GM19193 (cell line): ENCODE data around the gene DNAJC16.

Experiments
- POLR2A ChIP-seq: IDR thresholded peaks from 4 replicates; pipeline ENCODE4 v1.6.1; 2011; ENCODE audit not compliant: insufficient read depth, insufficient read length; ENCODE audit errors: extremely low read depth

Gene DNAJC16

DNA sequence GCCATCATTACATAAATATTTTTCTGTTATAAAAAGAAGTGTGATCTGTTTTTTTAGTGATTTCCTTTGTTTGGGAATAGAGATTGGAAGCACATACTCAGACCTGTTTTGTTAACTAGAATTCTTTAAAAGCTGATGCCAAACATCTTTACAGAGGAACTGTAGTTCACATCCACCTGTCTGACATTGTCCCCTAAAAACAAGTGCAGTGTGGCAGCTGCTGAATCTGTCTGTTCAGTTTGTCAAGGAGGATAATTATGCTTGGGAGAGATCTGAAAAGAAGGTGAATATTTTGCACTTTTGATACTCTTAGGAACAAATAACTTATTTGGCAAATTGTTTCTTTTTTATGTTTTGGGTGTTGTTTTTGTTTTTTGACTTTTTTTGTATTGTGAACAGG lies 44.6 kb downstream of the DNAJC16 start:
- TF ChIP-seq POLR2A = no peak

DNA sequence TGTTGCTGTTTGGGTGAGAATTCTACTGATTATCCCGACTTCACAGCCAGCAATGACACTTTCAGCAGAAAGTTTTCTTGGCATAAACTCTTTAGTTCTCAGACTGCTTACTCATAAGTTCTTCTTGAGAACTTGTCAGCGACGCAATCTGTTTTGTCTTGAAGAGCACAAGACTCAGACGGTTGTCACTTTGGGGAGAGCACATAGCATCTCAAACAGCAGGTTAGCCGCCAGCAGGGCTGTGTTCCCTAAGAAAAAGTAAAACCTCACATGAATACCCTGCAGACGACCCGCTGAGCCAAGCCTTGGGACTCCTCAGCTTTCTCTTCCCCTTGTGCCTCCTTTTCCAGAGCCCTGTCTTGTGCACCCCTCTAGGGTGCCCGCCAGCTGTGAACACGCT lies 46.8 kb downstream of the DNAJC16 start:
- no peak for TF ChIP-seq POLR2A

DNA sequence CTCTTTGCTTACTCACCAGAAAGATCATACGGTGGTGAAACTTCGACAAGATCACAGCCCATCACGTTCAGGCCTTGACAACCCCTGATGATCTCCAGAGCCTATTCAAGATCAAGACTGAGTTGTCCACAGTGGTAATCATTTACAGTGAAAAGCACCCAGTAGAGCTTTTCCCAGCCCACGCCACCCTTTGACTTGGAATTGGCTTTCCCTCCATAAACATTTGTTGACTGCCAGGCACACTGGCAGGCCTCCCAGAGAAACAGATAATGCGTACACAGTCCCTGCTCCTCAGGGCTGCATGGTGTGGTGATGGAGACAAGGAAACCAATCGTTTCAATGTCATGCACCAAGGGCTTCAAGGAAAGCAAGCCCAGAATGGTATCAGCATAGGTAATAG lies 48.1 kb downstream of the DNAJC16 start:
- no peak for TF ChIP-seq POLR2A

DNA sequence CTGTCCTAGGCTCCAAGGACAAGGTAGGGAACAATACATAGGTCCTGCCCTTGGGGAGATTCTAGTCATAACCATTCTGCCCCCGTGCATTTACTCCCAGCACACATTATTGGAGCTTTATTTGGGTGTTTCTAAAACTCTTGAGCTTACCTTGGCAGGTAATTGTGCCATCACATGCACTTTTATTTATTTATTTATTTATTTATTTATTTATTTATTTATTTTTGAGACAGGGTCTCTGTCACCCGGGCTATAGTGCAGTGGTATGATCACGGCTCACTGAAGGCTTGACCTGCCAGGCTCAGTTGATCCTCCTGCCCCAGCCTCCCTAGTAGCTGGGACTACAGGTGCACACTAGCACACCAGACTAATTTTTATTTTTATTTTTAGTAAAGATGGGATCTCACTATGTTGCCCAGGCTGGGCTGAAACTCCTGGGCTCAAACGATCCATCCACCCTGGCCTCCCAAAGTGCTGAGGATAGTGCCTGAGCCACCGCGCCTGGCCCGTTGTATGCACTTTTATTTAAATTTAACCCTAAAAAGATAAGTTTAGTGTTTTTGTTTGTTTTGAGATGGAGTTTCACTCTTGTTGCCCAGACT lies 49.0 kb downstream of the DNAJC16 start:
- no peak for TF ChIP-seq POLR2A

DNA sequence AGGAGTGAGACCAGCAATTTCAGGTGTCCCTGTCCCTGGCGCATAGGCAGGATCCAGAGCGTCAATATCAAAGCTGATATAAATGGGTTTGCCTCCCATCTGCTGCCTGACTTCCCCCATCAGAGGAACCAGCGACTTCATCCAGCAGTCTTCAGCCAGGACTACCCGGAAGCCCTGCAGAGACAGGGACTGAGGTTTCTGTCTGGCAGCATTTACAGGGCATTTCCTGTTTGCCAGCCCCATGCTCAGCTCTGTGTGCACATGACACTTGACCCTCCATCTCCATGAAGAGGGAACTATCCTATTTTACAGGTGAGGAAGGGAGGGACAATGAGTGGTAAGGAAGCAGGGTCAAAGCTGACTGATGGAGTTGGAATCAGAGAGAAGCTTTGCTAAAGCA lies 51.0 kb downstream of the DNAJC16 start:
- no peak for TF ChIP-seq POLR2A

DNA sequence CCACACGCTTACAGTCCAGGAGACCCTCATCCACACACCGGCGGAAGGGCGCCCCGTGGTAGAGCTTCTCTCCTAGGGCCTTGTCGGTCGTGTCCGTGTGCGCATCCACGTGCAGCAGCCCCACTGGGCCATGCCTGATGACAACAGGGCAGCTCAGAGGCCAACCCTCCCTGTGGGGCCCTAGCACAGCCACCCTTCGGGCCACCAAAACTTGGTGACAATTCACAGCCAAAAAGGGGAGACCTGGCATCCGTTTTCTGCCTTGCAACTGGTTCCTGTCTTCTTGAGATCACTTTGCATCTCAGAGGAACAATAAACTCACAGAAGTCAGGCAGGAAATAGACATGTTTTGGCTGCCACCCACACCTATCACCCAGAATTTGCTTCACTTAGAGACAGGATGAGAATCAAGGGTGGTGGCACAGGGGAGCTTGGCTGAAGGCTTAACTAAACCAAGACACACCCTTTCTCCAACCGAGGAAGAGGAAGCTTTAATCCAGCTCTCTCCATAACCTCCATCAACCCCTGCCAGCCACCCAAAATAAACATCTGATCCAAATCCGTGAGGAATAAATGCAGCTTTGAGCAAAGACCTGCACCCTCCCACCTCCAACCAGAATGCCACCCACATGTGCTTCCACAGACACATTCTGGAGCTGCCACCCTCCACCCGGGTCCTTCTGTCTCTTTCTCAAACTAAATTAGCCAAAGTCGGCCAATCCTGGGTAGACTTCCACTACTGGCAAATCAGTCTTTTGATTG lies 52.5 kb downstream of the DNAJC16 start:
- no peak for TF ChIP-seq POLR2A

DNA sequence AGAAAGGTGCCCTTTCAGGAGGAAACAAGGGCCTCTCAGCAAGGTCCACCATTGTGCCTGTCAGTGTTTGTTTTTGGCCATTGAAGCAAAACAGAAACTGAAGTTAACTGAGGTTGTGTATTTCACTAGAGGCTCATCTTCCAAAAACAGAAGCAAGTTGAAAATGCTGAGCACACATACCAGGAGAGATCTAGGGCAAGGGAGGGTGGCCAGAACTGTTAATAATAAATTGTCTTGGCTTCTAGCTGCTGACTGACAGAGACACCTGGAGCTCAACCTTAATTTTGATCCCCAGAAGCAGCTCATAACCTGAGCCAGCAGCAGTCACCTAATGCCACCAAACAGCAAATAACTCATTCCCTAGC lies 53.0 kb downstream of the DNAJC16 start:
- TF ChIP-seq POLR2A = no peak

DNA sequence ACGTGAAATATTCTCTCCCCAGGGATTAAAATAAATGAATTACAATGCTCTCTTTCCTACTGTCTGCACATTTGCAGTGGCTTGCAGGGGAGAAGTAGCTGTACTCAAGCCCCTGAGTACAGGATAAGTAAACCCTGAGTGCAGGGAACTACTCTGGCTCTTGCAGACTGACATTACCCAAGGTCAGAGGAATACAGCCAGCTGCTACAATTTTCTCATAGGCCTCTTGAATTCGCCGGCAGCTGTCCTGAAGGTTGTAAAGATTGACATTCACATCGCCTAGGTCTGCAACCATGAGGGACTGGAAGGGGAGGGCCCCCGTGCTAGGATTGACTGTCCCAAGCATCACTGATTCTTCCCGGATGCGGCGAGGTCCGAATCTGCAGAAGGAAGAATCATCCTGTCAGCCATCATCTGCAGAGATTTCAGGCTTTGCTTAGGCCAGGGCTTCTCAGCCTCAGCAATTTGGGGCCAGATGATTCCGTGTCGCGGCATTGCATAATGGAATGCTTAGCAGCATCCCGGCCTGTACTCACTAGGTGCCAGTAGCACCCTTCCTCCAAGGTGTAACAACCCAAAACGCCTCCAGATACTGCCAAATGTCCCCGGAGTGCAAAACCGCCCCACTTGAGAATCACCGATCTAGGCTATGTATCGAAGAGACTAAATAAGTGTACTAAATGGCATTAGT lies 56.5 kb downstream of the DNAJC16 start:
- no peak for TF ChIP-seq POLR2A

DNA sequence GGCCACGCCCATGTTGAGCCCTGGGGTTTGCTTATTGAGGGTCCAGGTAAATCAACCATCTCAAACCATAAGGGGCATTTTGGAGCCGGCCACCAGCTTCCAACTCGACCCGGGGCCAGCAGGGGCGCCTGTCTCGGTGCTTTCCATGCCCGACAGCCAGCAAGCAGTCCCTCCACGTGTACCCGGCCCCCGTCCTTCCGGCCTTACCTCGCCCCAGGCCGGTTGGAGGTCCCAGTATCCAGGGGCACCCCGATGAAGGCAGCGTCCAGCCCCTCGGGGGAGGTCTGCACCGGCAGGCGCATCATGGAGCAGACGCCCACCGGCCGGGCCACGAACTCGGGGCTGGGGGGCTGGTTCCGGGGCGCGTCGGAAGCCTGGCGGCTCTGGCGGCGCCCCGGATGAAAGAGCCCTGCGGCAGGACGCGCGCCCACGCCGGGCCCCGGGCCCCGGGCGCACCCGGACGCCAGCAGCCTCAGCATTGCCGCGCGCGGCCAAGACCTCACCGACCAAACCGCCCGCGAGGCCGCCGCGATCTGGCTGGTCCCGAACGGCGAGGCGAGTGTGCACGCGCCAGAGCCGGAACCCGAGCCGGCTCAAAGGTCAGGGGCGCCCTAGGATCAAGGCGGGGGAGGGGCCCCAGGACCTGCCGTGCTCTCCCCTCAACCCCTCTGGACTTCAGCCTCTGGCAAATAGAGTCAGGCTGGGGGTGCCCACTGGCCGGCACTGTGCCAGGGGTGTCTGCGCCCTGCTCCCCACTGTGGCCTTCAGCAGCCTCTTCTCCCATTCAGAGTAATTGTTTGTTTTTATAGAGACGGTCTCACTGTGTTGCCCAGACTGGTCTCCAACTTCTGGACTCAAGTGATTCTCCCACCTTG lies 58.1 kb downstream of the DNAJC16 start, which contains the start of gene AGMAT:
TSS of gene AGMAT (minus strand) at position 563 of the 875 bp plus-strand sequence. CDS start at position 479, 84 bp downstream.
- no peak for TF ChIP-seq POLR2A

DNA sequence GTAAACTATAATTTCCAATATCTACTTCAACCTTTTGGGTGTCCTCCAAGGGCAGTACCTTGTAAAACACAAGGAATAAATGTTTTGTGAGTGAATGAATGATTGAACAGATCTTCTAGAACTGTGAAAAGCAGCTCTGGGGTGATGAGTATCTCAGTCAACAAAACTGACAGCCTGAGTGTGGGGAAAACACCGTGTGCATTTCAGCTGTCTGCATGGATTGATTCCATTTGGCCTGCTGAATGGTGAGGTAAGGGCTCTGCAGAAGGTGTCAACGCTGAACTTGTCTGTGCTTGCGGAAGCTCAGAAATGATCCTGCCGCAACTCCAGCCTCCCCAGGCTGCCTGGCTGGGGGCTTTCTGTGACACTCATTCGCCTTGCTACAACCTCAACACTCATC lies 65.6 kb downstream of the DNAJC16 start:
- no peak for TF ChIP-seq POLR2A

DNA sequence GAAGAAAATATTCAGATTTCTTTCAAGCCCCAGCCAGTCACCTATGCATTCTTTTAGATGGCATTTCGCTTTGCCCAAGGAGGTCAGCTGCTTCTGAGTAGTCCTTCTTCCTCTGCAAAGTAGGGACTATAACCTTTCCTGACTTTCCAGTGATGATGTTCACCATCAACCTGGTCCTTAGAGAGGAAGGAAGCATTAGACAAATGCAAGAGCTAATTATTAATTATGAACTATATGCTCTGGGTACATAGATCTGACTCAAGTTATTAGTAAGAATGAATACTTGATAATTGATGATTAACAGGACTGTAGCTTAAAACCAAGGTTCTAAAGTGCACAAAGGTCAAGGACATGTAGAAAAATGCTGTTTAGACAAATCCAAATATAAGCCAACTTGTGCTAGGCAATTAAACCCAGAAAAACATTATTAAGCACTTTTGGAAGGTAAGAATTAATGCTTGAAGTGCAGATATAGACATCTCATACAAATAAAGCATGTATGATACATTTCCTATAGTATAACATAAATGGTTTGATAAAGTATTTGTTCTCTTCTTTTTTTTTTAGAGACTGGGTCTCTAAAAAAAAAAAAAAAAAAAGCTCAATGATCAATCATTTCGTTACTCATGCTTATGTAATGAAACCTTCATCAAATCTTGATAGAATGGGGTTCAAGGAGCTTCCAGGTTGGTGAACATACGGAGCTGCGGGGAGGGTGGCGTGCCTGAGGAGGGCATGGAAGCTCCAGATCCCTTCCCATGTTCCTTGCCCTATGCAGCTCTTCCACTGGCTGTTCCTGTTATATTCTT lies 69.4 kb downstream of the DNAJC16 start:
- no peak for TF ChIP-seq POLR2A

DNA sequence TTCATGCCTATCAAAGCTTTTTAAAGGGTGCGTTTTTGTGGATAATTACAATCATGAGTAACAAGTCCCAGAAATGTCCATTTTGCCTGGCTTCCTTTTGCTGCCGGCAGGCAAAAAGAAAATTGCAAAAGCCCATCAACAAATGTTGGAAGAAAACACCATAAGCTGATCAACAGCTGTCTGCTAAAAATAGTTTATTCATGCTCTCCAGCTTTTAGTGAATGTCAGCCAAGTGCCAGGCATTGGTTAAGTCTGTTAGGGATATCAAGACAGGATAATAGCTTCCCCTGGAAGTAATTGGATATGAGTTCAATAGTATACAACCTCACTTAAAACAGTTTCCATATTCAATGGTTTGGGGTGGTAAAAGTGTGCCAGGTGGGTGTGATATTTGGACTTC lies 71.8 kb downstream of the DNAJC16 start:
- TF ChIP-seq POLR2A = no peak

DNA sequence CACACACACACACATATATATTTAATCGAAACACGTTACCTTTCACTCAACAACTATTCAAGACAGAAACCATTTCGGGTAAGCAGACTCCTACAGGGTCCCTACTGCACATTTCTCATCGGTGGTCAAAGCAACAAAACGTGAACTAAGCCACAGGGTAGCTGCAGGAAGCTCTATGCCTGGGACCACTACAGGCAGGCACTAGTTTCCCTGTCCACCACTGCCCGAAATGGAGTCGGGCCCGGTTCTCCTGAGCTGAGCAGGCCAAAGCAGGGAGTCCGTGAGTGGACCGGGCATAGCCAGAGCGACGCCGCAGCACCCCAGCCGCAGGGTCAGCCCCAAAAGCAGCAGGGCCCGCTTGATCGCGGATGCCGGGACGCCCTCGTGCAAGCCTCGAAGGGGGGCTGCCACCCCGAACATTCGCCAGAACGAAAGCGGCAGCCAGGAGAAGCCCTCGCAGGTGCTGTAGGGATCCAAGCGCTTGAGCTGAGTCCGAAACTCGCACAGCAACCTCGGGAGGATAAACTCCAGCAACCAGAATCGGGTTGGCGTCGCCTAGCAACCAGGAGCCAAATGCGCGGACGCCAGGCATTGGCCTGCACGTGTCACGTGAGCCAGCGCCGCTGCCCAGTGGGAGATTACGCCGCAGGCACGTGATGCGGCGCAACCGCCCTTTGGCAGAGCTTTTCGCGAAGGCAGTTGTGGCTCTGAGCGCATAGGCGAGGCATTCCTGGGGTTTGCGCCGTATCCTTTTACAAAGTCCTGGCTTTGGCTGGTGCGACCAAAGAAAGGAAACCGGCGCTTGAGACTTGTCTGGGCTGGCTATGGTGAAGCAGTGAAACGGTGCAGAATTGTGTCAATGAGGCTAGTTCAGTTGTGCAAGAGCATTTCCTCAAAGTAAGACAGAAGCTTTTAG lies 76.7 kb downstream of the DNAJC16 start:
- peak; percentile 57 for TF ChIP-seq POLR2A
